ENCODE data around the gene PRXL2B.

The PRXL2B gene

DNA sequence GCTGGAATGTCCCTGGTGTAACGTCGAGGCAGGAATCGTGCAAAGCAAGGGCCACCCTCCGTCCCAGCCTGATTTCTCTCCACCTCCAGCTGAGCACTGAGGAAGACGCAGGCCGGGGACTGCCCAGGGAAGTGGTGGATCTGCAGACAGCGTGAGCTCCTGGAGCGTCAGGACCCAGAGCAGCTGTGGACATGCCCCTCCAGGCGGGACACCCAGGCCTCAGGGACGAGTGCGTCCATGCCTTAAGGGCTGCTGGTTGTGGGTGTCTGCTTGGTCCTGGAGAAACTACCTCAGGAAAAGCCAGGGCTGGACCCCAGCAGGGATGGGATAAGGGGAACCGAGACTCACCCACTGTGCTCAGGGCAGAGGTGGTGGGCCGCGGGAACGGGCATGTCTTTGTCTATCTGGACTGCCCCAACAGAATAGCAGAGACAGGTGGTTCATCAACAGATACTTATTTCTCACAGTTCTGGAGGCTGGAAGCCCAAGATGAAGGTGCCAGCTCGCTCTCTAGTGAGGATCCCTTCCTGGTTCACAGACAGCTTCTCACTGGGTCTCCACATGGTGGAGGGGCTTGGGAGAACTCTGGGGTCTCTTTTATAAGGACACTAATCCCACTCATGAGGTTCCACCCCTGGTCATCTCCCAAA, 52.0 kb downstream of the PRXL2B start:
- DNase-seq = no peak

DNA sequence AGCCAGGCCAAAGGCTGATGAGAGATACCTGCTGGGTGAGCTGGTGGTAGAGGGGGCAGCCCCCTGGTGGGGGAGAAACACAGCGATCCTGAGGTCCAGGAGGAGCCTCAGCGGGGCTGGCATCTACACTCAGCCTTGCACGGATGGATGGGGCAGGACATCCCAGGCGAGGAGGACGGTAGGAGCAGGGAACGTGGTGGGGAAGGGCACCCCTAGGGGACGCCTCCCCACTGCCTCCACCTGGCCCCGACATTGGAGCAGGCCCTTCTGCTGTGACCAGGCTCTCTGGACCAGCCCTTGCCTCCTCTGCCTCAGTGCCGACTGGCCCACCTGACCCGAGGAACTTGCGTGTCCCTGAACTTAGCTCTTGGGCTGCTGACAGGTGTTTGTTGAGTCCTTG, 52.6 kb downstream of the PRXL2B start:
- no peak for DNase-seq

DNA sequence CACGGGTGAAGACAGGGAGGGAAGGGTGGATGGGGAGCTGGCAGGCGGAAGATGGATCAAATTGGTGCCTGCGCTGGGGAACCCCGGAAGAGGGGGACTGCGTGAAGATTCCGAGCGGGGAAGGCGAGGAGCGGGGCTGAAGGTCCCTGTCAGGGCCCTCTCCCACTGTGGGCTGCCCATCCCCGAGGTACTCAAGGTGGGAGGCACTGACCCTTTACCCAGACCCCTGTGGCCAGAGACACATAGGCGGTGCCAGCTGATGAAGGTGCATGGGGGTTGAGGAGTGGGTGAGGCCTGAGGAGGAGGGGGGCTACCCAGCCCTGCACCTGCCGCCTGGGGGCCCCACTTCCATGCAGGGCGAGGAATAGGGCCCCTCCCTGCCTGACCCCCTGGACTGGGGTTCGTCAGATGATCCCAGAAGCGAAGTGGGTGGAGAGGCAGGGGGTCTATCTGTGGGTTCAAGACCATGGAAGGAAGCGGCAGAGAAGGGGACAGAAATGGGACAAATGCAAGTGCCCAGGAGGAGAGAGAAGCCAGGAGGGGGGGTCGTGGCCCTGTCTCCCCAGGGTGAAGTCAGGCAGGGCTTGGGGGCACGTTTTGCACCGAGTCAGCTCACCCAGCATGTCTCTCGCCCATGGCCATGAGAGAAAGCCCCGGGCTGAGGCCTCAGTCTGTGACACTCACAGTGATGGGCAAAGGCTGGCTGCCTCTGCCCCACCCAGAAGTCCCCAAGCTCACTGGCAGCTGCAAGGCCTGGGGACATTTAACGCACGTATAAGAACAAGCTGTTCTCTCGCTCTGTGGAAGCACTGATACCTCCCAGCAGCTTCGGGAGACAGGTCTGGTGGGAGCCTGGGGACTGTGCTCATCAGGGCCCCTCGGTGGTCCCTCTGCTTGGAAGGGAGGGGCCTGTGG, 53.3 kb downstream of the PRXL2B start:
- DNase-seq = no peak

DNA sequence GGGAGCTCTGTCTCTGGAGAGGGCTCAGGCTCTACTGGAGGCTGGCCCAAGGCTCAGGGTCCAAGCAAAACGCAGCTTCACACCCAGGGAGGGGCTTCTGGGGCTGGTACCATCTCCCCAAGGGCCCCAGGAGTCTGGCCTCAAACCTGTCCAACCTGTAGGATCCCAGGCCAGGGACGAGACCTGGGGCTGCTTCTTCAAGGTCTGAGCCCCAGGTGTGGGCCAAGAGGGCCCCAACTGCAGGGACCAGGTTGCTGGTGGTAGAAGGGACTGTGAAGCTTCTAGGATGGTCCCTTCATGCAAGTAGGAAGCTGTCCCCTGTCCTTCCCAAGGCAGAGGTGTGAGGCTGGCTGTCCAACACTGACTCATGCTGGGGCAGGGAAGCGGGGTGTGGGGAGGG, 54.0 kb downstream of the PRXL2B start:
- no peak for DNase-seq

Measured in CD4-positive, alpha-beta T cell treated with Interferon gamma for 1 hour (primary cell).